ENCODE results near the gene ASB11.

Gene ASB11

GRCh38 chrX:15254852-15255251 lies 60.6 kb downstream of the ASB11 start:
- Histone ChIP-seq H3K27ac (ENCODE audit: low read depth, low read length) (no peak overlapping the region), H3K79me2 (ENCODE audit: control insufficient read depth, low read length) (no peaks in the 10 kb centered on the region), H3K27me3 (ENCODE audit: control insufficient read depth, low read length) (no peaks in the 10 kb centered on the region), H3F3A (ENCODE audit: control insufficient read depth, insufficient read depth) (no peaks in the 10 kb centered on the region), H3K9me3 (ENCODE audit: control insufficient read depth, insufficient read depth, low read length) (no peaks in the 10 kb centered on the region), H4K20me1 (ENCODE audit: control insufficient read depth, insufficient read depth, low read depth, low read length) (no peaks in the 10 kb centered on the region), H3K4me1 (ENCODE audit: control insufficient read depth, low read length) (no peaks in the 10 kb centered on the region), H3K4me2 (ENCODE audit: low read length) (no peak overlapping the region), H3K4me3 (ENCODE audit: low read length) (no peak overlapping the region), H3K9me2 (replicated peaks; ENCODE audit: control insufficient read depth, low read length) (no peaks in the 10 kb centered on the region), H3K36me3 (ENCODE audit: control insufficient read depth, low read length) (no peaks in the 10 kb centered on the region)
- no peak for TF ChIP-seq EZH2phosphoT487 (IDR thresholded peaks at IDR 0.05; ENCODE audit: borderline replicate concordance, low read length)
- TF ChIP-seq CTCF (IDR thresholded peaks at IDR 0.05; ENCODE audit: low read depth, low read length, poor library complexity, severe bottlenecking) = no peak

GRCh38 chrX:15245896-15246295 lies 69.5 kb downstream of the ASB11 start:
- TF ChIP-seq CTCF (IDR thresholded peaks at IDR 0.05; ENCODE audit: low read depth, low read length, poor library complexity, severe bottlenecking) (no peak), EZH2phosphoT487 (IDR thresholded peaks at IDR 0.05; ENCODE audit: borderline replicate concordance, low read length) (no peak)
- Histone ChIP-seq H3K4me1 (ENCODE audit: control insufficient read depth, low read length) (no peaks in the 10 kb centered on the region), H3K36me3 (ENCODE audit: control insufficient read depth, low read length) (no peaks in the 10 kb centered on the region), H4K20me1 (ENCODE audit: control insufficient read depth, insufficient read depth, low read depth, low read length) (no peaks in the 10 kb centered on the region), H3K9me3 (ENCODE audit: control insufficient read depth, insufficient read depth, low read length) (no peaks in the 10 kb centered on the region), H3K79me2 (ENCODE audit: control insufficient read depth, low read length) (no peaks in the 10 kb centered on the region), H3K4me3 (ENCODE audit: low read length) (no peak overlapping the region), H3K27ac (ENCODE audit: low read depth, low read length) (no peak overlapping the region), H3K9me2 (replicated peaks; ENCODE audit: control insufficient read depth, low read length) (no peaks in the 10 kb centered on the region), H3F3A (ENCODE audit: control insufficient read depth, insufficient read depth) (no peaks in the 10 kb centered on the region), H3K4me2 (ENCODE audit: low read length) (no peak overlapping the region), H3K27me3 (ENCODE audit: control insufficient read depth, low read length) (no peaks in the 10 kb centered on the region)

- no peaks in the 10 kb centered on the region for H3F3A ChIP-seq (ENCODE audit: control insufficient read depth, insufficient read depth)
- H3K9me2 ChIP-seq (replicated peaks; ENCODE audit: control insufficient read depth, low read length) = no peaks in the 10 kb centered on the region
- H3K4me3 ChIP-seq (ENCODE audit: low read length) = no peak overlapping the region
- no peaks in the 10 kb centered on the region for H3K4me1 ChIP-seq (ENCODE audit: control insufficient read depth, low read length)
- no peaks in the 10 kb centered on the region for H3K27me3 ChIP-seq (ENCODE audit: control insufficient read depth, low read length)
- no peak overlapping the region for H3K27ac ChIP-seq (ENCODE audit: low read depth, low read length)
- no peaks in the 10 kb centered on the region for H3K79me2 ChIP-seq (ENCODE audit: control insufficient read depth, low read length)
- no peaks in the 10 kb centered on the region for H3K36me3 ChIP-seq (ENCODE audit: control insufficient read depth, low read length)
- TF ChIP-seq EZH2phosphoT487 (IDR thresholded peaks at IDR 0.05; ENCODE audit: borderline replicate concordance, low read length) (no peak), CTCF (IDR thresholded peaks at IDR 0.05; ENCODE audit: low read depth, low read length, poor library complexity, severe bottlenecking) (no peak)
- no peak overlapping the region for H3K4me2 ChIP-seq (ENCODE audit: low read length)
- H4K20me1 ChIP-seq (ENCODE audit: control insufficient read depth, insufficient read depth, low read depth, low read length) = no peaks in the 10 kb centered on the region
- no peaks in the 10 kb centered on the region for H3K9me3 ChIP-seq (ENCODE audit: control insufficient read depth, insufficient read depth, low read length)
These were observed 71.0 kb downstream of the ASB11 start for GRCh38 chrX:15244421-15244820.
